Central memory CD8-positive, alpha-beta T cell (primary cell): ENCODE data around the gene RUFY4.
A peak's percentile ranks its signal among the peaks of the same experiment; 100 is the strongest.
"Not testable (repeated sequence)": the region's sequence is repeated elsewhere in the genome, so short reads cannot be mapped to it uniquely, and the experiment has no call there.

Source experiments
- ATAC-seq: fragments of 150-1000 bp; cut with Tn5 transposase; replicated peaks from 2 replicates; pipeline ENCODE4 v1.10.0; 2022; ENCODE audit warnings: mild to moderate bottlenecking, moderate FRiP score, moderate number of reproducible peaks; ENCODE audit not compliant: poor library complexity, severe bottlenecking; ENCODE audit errors: extremely low read depth
- DNase-seq, 2 donors: peaks; one replicate each; pipeline ENCODE4 v3.0.0; 2021; ENCODE audit warnings: low spot score in 2 of 2
- H3K27ac Mint-ChIP-seq: one replicate; pipeline ENCODE4 v1.8.0; 2022; ENCODE audit warnings: low read depth, mild to moderate bottlenecking, moderate library complexity, mixed read lengths
- H3K27me3 Mint-ChIP-seq: one replicate; pipeline ENCODE4 v1.8.0; 2022; ENCODE audit warnings: mixed read lengths
- H3K36me3 Mint-ChIP-seq: one replicate; pipeline ENCODE4 v1.8.0; 2022; ENCODE audit warnings: mild to moderate bottlenecking, moderate library complexity, mixed read lengths; ENCODE audit not compliant: insufficient read depth
- H3K4me1 Mint-ChIP-seq: one replicate; pipeline ENCODE4 v1.8.0; 2022; ENCODE audit warnings: mixed read lengths
- H3K4me3 Mint-ChIP-seq: one replicate; pipeline ENCODE4 v1.8.0; 2022; ENCODE audit warnings: mild to moderate bottlenecking, moderate library complexity, mixed read lengths
- H3K9me3 Mint-ChIP-seq: one replicate; pipeline ENCODE4 v1.8.0; 2022; ENCODE audit warnings: mixed read lengths

RUFY4 gene

DNA sequence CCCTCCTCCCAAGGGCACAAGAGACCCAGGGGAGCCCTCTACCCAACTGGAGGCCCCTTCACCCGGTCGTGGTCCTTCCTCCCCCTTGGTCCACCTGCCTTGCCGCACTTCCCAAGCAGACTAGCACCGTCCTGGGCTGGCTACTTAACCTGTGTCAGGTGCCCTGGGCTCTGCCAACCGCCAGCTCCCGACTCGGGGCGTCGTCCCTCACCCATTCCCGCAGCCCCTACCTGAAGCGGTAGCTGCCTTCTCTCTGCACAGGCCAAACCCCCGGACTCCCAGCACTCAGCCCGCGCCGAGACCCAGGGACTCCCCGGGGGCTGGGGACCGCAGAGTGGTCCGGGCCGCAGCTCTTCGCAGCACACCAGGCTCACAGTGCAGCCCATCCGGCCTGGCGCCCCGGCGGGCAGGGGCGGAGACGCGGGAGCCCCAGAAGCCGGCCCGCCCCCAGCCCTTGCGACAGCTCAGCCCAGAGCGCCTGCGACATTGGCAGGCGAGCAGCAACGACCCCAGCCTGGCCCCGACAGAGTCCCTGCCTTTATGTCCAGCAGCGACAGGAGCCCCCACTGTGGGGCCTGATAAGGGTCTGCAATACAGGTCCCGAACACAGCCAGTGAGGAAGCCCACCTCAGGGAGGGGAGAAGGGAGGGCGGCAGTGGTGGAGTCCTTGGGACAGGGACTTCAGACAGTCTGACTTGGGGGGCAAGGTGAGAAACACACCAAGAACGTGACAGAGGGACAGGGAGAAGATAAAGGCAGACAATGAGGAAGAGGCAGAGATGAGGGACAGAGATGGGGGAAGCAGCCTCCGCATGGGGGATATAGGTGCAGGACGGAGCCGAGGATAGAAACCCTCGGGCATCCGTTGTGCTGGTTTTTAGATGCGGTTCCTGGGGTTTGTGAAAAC is 35.2 kb upstream of the RUFY4 start:
- Mint-ChIP-seq H3K36me3 (peaks cover 2% of the 10 kb centered on the region), H3K9me3 (no peaks in the 10 kb centered on the region), H3K27me3 (peaks cover 6% of the 10 kb centered on the region), H3K4me3 (peak overlapping the region; percentile 44), H3K27ac (no peak overlapping the region), H3K4me1 (no peaks in the 10 kb centered on the region)
- ATAC-seq = peak; percentile 12
- peak; percentile 8 to 13 for DNase-seq

- H3K27ac Mint-ChIP-seq, H3K9me3 Mint-ChIP-seq, H3K4me1 Mint-ChIP-seq, H3K36me3 Mint-ChIP-seq: not testable (repeated sequence)
- DNase-seq (peak; percentile 36 to 47), ATAC-seq (peak; percentile 78)
- Mint-ChIP-seq H3K4me3 (peak overlapping the region; percentile 44), H3K27me3 (peaks cover 14% of the 10 kb centered on the region)
These were observed 34.4 kb upstream of the RUFY4 start for GRCh38 chr2:218034497-218035213.

- Mint-ChIP-seq H3K27me3 (peaks cover 24% of the 10 kb centered on the region), H3K4me1 (no peaks in the 10 kb centered on the region), H3K9me3 (no peaks in the 10 kb centered on the region), H3K4me3 (no peak overlapping the region), H3K27ac (no peak overlapping the region), H3K36me3 (peaks cover 2% of the 10 kb centered on the region)
- ATAC-seq = no peak
- peak in 1 of 2 donors; percentile 5 for DNase-seq
These were observed 33.5 kb upstream of the RUFY4 start for GRCh38 chr2:218035463-218036100.

DNA sequence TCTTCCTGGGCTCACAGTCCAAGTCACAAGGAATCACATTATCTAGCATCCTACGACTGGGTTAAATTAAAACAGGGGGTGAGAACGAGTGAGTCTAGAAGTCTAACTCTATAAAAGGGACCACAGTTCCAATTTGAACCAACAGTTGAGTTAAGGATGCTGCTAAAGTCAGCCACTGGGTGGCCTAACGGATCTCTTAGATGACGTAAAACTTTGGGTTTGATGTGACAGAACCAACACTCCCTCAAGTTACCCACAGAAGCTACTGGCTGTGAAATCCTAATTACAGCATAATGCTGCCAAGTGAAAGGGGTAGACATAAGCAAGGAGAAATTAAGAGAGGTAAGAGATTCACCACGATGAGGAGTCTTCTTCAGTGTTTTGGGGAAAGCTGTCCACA is 32.7 kb upstream of the RUFY4 start:
- H3K4me1 Mint-ChIP-seq = no peaks in the 10 kb centered on the region
- ATAC-seq (no peak), DNase-seq (no peak)
- H3K36me3 Mint-ChIP-seq = peaks cover 2% of the 10 kb centered on the region
- H3K4me3 Mint-ChIP-seq = no peak overlapping the region
- no peaks in the 10 kb centered on the region for H3K9me3 Mint-ChIP-seq
- H3K27ac Mint-ChIP-seq = no peak overlapping the region
- H3K27me3 Mint-ChIP-seq = peaks cover 32% of the 10 kb centered on the region

DNA sequence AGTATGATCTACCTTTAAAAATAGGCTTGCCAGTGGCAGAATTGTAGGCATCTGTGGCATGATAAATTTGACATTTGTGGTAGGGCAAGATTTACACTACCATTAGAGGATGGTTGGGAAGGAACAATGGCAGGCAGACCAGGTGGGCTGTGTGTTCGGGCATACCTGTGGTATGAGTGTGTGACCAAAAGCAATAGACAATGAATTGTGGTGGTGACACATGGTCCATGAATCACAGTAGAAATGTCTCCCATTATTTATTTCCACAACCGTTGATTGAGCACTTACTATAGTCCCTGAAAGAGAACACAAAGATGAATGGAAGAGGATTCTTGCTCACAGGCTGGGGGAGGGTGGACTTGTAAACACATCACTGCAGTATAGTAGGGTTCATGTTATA is 29.9 kb upstream of the RUFY4 start:
- H3K4me3 Mint-ChIP-seq = no peak overlapping the region
- no peak for DNase-seq
- no peak for ATAC-seq

GRCh38 chr2:218040883-218041282 is 28.2 kb upstream of the RUFY4 start:
- H3K4me3 Mint-ChIP-seq = no peak overlapping the region
- ATAC-seq (no peak), DNase-seq (no peak)
- peaks cover 33% of the 10 kb centered on the region for H3K27me3 Mint-ChIP-seq
- H3K4me1 Mint-ChIP-seq = no peaks in the 10 kb centered on the region
- H3K36me3 Mint-ChIP-seq = no peaks in the 10 kb centered on the region
- H3K27ac Mint-ChIP-seq = no peak overlapping the region
- no peaks in the 10 kb centered on the region for H3K9me3 Mint-ChIP-seq

More for the DNA sequence above, 29.9 kb upstream of the RUFY4 start:
- H3K27ac Mint-ChIP-seq = no peak overlapping the region
- H3K4me1 Mint-ChIP-seq = no peaks in the 10 kb centered on the region
- no peaks in the 10 kb centered on the region for H3K36me3 Mint-ChIP-seq
- peaks cover 33% of the 10 kb centered on the region for H3K27me3 Mint-ChIP-seq
- no peaks in the 10 kb centered on the region for H3K9me3 Mint-ChIP-seq

GRCh38 chr2:218041302-218042168 is 27.5 kb upstream of the RUFY4 start:
- H3K27me3 Mint-ChIP-seq = peaks cover 33% of the 10 kb centered on the region
- H3K9me3 Mint-ChIP-seq = no peaks in the 10 kb centered on the region
- no peaks in the 10 kb centered on the region for H3K36me3 Mint-ChIP-seq
- no peak overlapping the region for H3K4me3 Mint-ChIP-seq
- no peak overlapping the region for H3K27ac Mint-ChIP-seq
- no peak for DNase-seq
- H3K4me1 Mint-ChIP-seq = no peaks in the 10 kb centered on the region
- ATAC-seq = no peak

GRCh38 chr2:218043100-218043499 is 26.0 kb upstream of the RUFY4 start:
- H3K27me3 Mint-ChIP-seq = peaks cover 39% of the 10 kb centered on the region
- H3K9me3 Mint-ChIP-seq = no peaks in the 10 kb centered on the region
- no peak overlapping the region for H3K27ac Mint-ChIP-seq
- H3K36me3 Mint-ChIP-seq = no peaks in the 10 kb centered on the region
- H3K4me1 Mint-ChIP-seq = no peaks in the 10 kb centered on the region
- ATAC-seq (no peak), DNase-seq (no peak)
- no peak overlapping the region for H3K4me3 Mint-ChIP-seq

DNA sequence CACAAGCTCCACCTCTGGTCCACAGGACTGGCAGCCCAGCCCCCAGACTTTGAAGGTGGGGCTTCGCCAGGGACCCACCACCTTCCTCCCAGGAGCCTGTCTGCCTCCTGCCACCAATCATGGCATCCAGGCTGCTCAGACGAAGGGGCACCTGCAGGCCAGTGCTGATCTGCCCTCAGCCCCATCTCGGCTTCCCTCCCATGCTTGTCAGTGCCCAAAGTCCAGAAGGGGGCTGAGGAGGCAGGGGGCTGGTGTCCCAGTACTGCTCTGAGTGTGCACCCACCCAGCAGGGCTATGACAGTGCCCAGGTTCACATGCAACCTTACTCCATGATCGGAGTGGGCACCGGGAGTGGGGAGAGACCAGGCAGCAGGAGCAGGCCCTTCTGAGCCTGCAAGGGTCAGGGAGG is 25.3 kb upstream of the RUFY4 start:
- Mint-ChIP-seq H3K36me3 (no peaks in the 10 kb centered on the region), H3K4me1 (no peaks in the 10 kb centered on the region), H3K27ac (no peak overlapping the region), H3K4me3 (no peak overlapping the region), H3K27me3 (peaks cover 40% of the 10 kb centered on the region), H3K9me3 (no peaks in the 10 kb centered on the region)
- ATAC-seq (no peak), DNase-seq (no peak)

DNA sequence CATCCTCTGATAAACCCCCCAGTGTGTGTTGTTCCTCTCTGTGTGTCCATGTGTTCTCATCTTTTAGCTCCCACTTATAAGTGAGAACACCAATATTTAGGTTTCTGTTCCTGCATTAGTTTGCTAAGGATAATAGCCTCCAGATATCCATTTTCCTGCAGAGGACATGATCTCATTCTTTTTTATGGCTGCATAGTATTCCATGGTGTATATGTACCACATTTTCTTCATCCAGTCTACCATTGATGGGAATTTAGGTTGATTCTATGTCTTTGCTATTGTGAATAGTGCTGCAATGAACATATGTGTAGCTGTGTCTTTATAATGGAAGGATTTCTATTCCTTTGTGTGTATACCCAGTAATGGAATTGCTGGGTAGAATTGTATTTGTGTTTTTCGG is 24.5 kb upstream of the RUFY4 start:
- H3K27ac Mint-ChIP-seq, ATAC-seq, H3K36me3 Mint-ChIP-seq, H3K9me3 Mint-ChIP-seq, DNase-seq, H3K4me3 Mint-ChIP-seq, H3K4me1 Mint-ChIP-seq: not testable (repeated sequence)
- H3K27me3 Mint-ChIP-seq = peaks cover 39% of the 10 kb centered on the region

DNA sequence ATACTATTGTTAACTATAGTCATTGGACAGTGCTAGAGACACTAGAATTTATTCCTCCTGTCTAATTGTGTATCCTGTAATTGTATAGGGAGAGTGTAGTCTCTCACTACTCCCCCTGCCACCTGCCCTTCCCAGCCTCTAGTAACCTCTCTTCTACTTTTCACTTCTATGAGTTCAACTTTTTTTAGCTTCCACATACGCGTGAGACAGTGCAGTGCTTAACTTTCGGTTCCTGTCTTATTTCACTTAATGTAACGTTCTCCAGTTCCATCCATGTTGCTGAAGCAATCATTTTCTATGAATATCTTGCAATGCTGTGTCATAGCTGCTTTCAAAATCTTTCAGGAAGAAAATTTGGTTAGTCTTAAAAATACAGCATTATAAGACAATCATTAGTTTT is 22.8 kb upstream of the RUFY4 start:
- H3K4me3 Mint-ChIP-seq = no peak overlapping the region

More for the DNA sequence above, 22.8 kb upstream of the RUFY4 start:
- H3K36me3 Mint-ChIP-seq = no peaks in the 10 kb centered on the region
- no peak overlapping the region for H3K27ac Mint-ChIP-seq
- no peaks in the 10 kb centered on the region for H3K4me1 Mint-ChIP-seq
- ATAC-seq (no peak), DNase-seq (no peak)
- H3K9me3 Mint-ChIP-seq = peaks cover 9% of the 10 kb centered on the region
- H3K27me3 Mint-ChIP-seq = peaks cover 36% of the 10 kb centered on the region
